GM12865 (cell line): ENCODE data around the gene TSPAN11.

Experiments
- DNase-seq: peaks from one replicate; pipeline ENCODE4 v3.0.0; 2010; ENCODE audit warnings: low read depth
- H3K4me3 ChIP-seq: 2 replicates; pipeline ENCODE4 v1.5.1; 2011; ENCODE audit warnings: mild to moderate bottlenecking, low read depth, low read length, control low read depth
- TF ChIP-seq, protein P1 (sequence below): IDR thresholded peaks from 2 replicates; pipeline ENCODE4 v1.5.1; 2011; ENCODE audit warnings: low read length, control low read depth, low read depth, inconsistent platforms; ENCODE audit not compliant: insufficient read depth; ENCODE audit errors: missing control alignments

The TSPAN11 gene

DNA sequence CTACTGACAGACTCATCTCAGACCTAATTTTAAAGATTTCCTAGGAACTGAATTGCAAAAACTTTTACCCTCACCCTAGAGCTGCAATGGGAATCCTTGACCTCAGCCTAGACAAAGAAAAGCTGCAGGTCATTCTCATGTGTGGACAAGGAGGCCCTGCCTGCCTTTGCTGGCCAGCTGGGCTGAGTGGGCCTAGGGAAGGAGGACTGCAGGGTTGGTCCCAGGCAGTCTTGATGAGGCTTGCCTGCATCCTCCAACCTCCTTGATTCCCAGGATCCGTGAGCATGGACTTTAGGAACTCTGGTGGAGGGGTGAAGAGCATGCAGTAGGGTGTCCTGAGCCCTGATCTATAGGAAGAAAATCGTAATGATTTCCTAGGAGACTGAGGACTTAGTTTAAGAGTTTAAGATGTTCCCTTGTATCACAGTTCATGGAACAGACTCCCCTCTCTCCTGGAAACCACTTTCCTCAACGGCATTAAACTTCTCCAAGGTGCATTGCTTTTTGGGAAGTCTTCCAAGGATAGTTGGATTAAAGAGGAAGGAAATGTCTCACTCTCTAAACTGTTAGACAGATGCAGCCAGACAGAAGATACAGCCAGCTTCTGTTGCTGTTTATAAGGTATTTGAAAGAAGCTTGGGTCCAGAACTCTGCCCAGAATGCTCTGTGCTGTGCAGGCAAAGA, 91.7 kb downstream of the TSPAN11 start:
- no peak overlapping the region for H3K4me3 ChIP-seq
- TF ChIP-seq, protein P1, sequence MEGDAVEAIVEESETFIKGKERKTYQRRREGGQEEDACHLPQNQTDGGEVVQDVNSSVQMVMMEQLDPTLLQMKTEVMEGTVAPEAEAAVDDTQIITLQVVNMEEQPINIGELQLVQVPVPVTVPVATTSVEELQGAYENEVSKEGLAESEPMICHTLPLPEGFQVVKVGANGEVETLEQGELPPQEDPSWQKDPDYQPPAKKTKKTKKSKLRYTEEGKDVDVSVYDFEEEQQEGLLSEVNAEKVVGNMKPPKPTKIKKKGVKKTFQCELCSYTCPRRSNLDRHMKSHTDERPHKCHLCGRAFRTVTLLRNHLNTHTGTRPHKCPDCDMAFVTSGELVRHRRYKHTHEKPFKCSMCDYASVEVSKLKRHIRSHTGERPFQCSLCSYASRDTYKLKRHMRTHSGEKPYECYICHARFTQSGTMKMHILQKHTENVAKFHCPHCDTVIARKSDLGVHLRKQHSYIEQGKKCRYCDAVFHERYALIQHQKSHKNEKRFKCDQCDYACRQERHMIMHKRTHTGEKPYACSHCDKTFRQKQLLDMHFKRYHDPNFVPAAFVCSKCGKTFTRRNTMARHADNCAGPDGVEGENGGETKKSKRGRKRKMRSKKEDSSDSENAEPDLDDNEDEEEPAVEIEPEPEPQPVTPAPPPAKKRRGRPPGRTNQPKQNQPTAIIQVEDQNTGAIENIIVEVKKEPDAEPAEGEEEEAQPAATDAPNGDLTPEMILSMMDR = no peak

DNA sequence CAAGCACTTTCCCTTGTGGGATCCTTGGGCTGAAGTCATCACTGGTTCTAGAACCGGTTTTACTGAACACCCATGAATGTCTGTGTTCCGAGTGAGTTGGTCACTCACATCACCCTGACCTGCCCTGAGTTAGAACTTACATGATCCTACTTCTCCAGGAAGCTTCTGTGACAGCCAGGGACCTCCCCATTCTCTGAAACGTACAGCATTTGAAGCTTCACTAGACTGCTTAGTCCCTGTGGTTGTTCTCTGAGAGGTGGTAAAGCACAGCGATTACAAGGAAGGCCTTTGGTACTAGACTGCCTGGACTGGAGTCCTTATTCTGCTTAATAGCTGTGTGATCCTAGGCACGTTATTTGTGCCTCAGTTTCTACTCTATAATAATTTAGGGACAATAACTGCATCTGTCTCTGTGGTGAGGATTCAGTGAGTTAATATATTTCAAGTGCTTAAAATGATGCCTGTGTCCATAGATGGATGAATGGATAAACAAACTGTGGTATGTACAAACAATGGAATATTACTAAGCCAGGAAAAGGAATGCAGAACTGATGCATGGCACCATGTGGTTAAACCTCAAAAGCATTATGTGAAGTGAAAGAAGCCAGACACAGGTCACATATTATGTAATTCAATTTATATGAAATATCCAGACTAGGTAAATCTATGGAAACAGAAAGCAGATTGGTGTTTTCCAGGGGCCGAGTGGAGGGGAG, 92.4 kb downstream of the TSPAN11 start:
- TF ChIP-seq, protein P1 = no peak
- no peak overlapping the region for H3K4me3 ChIP-seq
- no peak for DNase-seq

More for the DNA sequence above, 91.7 kb downstream of the TSPAN11 start:
- no peak for DNase-seq

DNA sequence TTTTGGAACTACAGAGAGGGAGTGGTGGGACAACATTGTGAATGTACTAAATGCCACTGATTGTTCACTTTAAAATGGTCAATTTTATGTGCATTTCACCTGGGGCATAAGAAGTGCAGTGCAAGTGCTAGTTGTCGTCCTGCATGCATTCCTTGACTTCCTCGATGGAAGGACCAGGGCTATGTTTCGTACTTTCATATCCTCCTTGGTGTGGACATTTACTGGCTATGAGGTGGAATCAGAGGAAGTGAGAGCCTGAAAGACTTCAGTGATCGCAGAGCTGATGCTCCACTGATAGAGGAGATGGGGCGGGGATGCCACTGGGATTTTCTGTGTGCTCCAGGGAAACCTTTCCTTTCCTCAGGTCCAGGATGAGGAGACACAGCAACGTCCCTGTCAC, 93.0 kb downstream of the TSPAN11 start:
- TF ChIP-seq, protein P1 = no peak
- DNase-seq = no peak
- H3K4me3 ChIP-seq = no peak overlapping the region

DNA sequence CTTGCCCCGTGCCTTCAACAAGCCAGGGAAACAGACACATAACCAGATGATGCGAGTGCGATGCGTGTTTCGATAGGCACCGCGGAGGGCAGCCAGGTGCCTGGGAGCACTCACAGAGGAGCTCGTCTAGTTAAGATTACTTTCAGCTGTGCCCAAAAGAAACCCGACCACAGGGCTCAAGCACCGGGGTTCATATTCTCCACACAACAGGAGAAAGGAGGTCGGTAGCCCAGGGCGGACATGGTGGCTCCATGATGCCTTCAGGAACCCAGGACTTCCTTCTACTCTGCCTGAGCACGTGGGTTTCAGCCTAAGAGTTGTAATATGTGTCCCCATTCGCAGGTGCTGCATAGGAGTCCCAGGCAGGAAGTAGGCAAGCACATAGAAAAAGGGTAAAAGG, 93.4 kb downstream of the TSPAN11 start:
- TF ChIP-seq, protein P1 = no peak
- H3K4me3 ChIP-seq = no peak overlapping the region
- DNase-seq = no peak

- no peak for DNase-seq
- H3K4me3 ChIP-seq = no peak overlapping the region
- TF ChIP-seq, protein P1 = no peak
Observed at GRCh38 chr12:31020385-31021166, 94.0 kb downstream of the TSPAN11 start.

GRCh38 chr12:31021181-31021580, 94.6 kb downstream of the TSPAN11 start:
- H3K4me3 ChIP-seq = no peak overlapping the region
- DNase-seq = no peak
- TF ChIP-seq, protein P1 = no peak
